Measurements from ENCODE around the gene CCDC174.

DNA sequence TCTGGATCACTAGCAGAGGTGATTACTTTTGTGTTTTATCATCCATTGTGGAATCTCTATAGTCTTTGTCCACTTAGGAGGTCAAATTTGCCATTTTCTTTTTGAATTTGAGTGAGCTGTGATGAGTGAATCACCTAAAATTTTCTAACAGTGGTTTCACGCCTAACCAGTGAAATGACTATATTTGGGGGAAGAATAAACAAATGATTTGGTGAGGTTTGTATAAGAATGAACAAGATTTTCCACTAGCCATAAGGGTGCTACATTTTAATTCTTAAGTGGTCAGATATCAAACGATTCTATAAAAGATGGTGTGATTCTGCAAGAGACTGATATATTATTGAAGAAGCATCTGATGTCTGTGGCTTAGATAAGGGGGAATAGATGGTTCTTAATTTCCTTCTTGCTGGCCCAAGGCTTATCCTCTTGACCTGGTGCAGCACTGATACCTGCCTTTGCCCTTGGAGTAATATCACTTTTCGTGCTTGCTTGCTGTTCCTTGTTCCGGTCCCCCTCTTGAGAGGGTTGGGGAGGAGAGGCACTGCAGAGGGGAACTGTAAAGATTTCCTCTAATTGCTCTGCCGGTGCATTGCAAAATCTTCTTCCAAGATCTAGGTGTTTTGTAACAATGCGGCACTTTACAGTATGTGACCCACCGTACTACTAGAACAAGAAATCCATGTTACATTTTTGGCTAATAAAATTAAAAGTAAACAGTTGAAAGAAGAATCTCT lies 37.9 kb downstream of the CCDC174 start:
- TF ChIP-seq, protein P1, sequence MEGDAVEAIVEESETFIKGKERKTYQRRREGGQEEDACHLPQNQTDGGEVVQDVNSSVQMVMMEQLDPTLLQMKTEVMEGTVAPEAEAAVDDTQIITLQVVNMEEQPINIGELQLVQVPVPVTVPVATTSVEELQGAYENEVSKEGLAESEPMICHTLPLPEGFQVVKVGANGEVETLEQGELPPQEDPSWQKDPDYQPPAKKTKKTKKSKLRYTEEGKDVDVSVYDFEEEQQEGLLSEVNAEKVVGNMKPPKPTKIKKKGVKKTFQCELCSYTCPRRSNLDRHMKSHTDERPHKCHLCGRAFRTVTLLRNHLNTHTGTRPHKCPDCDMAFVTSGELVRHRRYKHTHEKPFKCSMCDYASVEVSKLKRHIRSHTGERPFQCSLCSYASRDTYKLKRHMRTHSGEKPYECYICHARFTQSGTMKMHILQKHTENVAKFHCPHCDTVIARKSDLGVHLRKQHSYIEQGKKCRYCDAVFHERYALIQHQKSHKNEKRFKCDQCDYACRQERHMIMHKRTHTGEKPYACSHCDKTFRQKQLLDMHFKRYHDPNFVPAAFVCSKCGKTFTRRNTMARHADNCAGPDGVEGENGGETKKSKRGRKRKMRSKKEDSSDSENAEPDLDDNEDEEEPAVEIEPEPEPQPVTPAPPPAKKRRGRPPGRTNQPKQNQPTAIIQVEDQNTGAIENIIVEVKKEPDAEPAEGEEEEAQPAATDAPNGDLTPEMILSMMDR (conservative IDR thresholded peaks at IDR 0.05), result no peak
- TF ChIP-seq ZFX (IDR thresholded peaks at IDR 0.05), result no peak

All from C4-2B (cell line).